Measurements from ENCODE around the gene CARD11.

Gene CARD11

GRCh38 chr7:3043544-3044371 lies at the start of gene CARD11:
TSS of gene CARD11 (minus strand) at chr7:3043867. CDS start at chr7:2958506, 85,361 bp downstream.
- DNase-seq (ENCODE audit: low read depth) = no peak

DNA sequence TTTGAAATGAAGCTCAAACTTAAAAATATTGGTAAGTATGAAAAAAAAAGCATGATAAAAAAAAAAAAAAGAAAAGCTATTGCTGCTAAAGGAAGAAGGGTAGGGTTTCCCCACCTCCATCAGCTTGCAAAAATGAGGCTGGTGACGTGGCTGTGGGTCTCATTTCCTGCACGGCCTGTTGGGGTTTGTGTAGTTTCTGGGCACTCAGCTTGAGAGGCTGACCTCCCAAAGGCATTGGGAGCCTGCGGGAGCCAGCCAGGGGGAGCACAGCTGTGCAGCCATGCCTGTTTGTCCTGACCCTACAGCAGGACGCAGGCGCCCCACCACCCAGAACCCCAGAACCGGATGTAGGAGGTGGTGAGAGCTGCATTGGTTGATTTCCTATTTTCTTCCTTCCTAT lies 48.8 kb upstream of the CARD11 start:
- no peak for DNase-seq (ENCODE audit: low read depth)

DNA sequence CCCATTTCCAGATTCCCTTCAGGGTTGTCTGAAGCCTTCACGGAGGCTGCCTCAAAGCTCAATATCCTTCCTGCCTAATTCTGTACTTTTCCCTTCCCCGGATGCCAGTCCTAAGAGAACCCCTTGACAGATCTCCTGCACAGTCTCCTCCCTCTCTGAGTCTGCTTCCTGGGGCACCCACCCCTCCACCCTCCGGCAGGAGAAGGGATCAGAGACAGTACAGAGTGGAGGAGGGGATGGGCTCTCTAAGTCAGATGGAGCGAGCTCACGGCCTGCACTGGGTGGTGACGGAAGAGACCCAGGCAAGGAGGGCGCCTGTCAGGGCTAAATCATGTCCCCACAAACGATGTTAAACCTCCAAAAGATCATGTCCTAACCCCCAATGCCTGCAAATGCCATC lies 48.0 kb upstream of the CARD11 start:
- no peak for DNase-seq (ENCODE audit: low read depth)

DNA sequence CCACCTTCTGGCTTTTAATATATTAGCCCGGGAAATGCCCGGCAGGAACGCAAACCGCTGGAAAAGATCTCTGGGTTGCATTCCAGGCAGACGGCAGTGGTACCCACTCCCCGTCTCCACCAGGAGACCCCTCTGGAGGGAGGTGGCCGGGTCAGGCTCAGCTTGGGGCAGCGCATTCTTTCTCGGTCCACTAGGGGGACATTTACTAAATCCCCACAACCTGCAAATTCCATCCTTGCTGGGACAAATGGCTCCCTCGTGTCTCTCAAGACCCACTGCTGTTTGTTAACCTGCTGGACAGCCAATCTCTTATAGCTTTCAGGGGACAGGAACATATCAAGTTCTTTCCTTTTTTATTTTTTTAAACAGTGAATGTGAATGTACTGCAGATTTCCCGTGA lies 45.8 kb upstream of the CARD11 start:
- no peak for DNase-seq (ENCODE audit: low read depth)

GRCh38 chr7:3087243-3087755 lies 43.6 kb upstream of the CARD11 start:
- no peak for DNase-seq (ENCODE audit: low read depth)

DNA sequence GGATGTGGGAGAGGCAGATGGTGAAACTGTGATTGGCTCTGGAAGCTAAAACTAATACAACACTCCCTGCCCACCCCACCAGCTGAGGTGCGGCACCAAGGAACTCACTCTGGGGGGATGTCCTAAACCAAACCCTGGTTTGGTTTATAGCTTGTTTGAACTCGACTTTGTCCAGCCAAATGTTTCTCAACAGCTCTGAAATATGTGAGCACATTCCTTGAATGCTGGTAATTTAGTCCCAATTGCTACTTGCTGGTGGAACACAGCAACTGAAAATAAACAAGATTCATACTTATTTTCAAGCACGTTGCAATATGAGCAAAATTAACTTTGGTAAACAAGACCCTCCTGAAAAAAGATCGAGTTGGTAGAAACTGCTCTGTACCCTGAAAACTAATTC lies 39.7 kb upstream of the CARD11 start:
- no peak for DNase-seq (ENCODE audit: low read depth)

GRCh38 chr7:3082831-3083230 lies 39.2 kb upstream of the CARD11 start:
- no peak for DNase-seq (ENCODE audit: low read depth)

DNA sequence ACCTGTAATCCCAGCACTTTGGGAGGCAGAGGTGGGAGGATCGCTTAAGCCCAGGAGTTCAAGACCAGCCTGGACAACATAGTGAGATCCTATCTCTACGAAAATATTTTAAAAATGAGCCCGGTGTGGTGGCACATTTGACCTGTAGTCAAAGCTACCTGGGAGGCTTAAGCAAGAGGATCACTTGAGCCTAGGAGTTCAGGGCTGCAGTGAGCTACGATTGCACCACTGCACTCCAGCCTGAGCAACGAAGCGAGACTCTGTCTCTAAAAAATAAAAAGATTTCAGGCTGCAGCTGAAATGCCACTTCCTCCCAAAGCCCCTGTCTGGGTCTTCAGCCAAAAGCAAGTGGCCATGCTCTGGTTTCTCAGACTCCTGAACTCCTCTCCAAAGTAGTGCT lies 38.7 kb upstream of the CARD11 start:
- no peak for DNase-seq (ENCODE audit: low read depth)

DNA sequence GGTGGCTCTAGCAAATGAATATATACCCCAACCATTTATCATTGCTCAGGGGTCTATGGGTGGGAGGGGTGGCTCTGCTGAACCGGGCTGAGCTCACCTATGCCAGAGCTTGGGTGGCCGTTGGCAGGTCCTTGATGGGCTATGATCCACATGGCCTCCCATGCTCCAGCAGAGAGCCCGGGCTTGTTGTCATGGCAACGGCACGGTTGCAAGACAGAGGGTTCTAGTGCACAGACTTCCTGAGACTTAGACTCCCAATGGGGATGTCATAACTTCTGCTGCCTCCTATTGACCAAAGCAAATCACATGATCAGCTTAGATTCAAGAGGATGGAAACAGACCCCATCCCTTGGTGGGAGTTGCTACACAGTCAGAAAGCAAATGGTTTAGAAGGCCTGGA lies 36.4 kb upstream of the CARD11 start:
- no peak for DNase-seq (ENCODE audit: low read depth)

- no peak for DNase-seq (ENCODE audit: low read depth)
Observed at GRCh38 chr7:3078514-3078913, 34.8 kb upstream of the CARD11 start.

- DNase-seq (ENCODE audit: low read depth) = no peak
Observed at GRCh38 chr7:3076700-3077099, 33.0 kb upstream of the CARD11 start.

DNA sequence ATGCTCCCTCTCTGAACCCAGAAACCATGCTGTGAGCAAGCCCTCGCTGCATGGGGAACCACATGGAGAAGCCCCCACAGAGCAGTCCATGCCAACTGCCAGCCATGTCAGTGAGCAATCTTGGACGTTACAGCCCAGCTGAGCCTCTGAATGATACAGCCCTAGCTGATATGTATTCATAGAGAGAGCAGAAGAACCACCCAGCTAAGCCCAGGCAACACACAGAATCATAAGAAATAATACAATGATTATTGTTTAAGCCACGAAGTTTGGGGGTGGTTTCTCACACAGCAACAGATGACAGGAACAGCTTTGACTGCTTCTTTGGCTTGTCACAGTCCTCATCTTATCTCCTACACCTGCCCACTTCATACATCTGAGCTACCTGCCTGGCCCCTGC lies 32.5 kb upstream of the CARD11 start:
- DNase-seq (ENCODE audit: low read depth) = no peak

GRCh38 chr7:3075441-3075840 lies 31.8 kb upstream of the CARD11 start:
- no peak for DNase-seq (ENCODE audit: low read depth)

- DNase-seq (ENCODE audit: low read depth) = no peak
Observed at GRCh38 chr7:3074459-3074821, 30.8 kb upstream of the CARD11 start.

DNA sequence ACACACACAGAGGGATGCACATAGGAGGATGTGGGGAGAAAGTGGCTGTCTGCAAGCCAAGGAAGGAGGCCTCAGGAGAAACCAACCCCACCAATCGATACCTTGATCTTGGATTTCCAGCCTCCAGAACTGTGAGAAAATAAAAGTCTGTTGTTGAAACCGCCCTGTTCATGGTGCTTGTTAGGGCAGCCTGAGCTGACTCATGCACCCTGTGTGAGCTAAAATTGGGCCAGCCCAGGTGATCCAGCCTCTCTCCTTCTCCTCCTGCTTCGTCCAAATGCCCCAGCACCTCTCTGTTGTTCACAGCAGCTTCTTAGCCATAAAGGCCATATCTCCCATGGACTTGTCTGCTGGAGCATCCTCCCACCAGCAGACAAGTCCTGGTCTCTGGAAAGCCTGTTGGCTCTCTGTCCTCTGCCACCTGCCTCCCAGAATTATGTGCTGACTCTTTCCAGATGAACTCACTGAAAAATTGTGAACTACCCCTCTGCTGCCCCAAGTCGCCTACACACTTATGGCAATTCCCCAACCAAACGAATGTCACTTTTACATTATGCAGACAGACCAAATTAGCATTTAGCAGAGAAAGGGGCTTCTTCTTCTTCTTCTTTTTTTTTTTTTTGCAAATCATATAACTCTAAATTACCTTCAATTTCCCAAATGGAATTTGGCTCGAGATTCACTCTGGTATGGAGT lies 30.2 kb upstream of the CARD11 start:
- no peak for DNase-seq (ENCODE audit: low read depth)

GRCh38 chr7:3070908-3071307 lies 27.2 kb upstream of the CARD11 start:
- no peak for DNase-seq (ENCODE audit: low read depth)

- DNase-seq (ENCODE audit: low read depth) = no peak
Observed at GRCh38 chr7:3069771-3070449, 26.2 kb upstream of the CARD11 start.

- no peak for DNase-seq (ENCODE audit: low read depth)
Observed at GRCh38 chr7:3068530-3068929, 24.9 kb upstream of the CARD11 start.

DNA sequence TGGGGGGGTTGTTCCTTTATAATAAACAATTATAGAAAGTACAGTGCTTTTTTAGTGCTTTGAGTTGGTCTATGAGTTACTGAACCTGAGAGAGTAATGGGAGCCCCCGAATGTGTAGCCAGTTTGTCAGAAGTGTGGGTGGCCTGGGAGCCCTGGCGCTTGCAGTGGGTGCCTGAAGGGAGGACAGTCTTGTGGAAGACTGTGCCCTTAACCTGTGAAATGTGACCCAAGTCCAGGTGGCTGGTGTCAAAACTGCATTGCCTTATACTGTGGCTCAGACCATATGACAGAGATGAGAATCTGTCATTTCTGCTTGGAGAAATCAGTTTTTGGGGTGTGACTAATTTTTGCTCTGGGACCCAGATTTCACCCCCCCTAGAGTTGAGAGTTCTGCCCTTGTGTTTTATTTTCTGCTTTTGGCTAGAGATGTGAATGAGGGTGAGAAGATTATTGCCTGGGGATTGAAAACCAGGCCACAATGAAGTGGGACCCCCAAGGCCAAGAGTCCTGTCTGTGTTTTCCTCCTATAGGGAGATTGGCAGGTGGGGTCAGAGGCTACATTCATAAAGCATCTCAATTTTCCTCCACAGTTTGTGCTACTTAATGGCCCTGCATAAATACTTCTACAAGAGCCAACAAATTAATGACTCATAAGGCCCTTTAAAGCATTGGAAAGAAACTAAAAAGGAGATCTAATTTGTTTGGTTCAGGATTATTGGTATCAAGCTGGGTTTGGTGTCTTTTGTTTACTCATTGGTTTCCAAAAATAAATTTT lies 24.1 kb upstream of the CARD11 start:
- no peak for DNase-seq (ENCODE audit: low read depth)

DNA sequence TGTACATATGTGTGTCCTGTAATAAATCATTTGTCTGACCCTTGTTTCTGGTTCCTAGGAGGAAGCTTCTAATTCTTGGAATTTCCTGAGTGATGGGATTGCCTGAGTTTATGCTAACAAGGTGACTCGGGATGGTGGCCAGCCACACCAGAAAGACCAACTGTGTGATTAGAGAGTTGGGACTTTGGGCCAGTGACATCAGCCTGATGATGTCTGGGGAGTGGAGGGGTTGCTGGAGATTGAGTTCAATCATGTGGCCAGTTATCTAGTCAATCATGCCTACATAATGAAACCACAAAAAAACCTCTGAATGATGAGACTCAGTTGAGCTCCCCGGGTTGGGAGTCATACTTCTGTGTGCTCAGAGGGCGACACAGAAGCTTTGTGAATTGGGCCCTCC lies 23.5 kb upstream of the CARD11 start:
- no peak for DNase-seq (ENCODE audit: low read depth)

DNA sequence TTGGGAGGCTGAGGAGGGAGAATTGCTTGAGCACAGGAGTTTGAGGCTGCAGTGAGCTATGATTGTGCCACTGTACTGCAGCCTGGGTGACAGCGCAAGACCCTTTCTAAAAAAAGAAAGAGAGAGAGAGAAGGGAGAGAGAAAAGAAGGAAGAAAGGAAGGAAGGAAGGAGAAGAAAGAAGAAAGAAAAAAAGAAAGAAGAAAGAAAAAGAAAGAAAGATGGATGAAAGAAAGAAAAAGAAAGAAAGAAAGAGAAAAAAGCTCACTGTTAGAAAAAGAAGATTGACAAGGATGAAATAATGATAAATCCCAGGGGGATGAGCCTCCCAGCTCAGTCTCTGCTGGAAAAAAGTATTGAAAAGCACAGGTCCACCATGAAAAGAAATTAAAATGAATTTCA lies 22.8 kb upstream of the CARD11 start:
- no peak for DNase-seq (ENCODE audit: low read depth)

DNA sequence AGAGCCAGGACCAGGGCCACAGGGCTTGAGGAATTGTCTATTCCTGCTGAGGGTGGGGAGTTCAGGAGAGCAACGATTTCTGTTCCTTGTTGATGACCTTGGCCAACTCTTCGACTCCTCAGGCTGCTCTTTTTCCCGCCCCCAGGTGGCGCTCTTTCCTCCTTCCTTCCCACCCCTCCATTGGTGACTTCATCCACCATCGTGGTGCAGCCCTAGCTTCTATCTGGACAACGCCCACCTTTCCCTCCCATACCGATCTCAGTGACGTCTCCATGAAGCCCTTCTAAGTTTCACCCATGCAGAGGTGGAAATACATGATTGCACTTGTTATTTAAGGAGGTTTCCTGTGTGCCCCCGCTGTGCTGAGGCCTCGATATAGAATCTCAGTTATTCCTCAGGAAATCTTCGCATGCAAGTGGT lies 22.1 kb upstream of the CARD11 start:
- no peak for DNase-seq (ENCODE audit: low read depth)
